Stimulated activated CD4-positive, alpha-beta T cell treated with anti-CD3 and anti-CD28 coated beads, Interleukin-4, amount 100 ng/mL, for 1 hour (primary cell): Measurements from ENCODE around the gene DUSP11.

Experiments
- DNase-seq: peaks from one replicate; pipeline ENCODE4 v3.0.0-alpha.2; 2020

The DUSP11 gene

DNA sequence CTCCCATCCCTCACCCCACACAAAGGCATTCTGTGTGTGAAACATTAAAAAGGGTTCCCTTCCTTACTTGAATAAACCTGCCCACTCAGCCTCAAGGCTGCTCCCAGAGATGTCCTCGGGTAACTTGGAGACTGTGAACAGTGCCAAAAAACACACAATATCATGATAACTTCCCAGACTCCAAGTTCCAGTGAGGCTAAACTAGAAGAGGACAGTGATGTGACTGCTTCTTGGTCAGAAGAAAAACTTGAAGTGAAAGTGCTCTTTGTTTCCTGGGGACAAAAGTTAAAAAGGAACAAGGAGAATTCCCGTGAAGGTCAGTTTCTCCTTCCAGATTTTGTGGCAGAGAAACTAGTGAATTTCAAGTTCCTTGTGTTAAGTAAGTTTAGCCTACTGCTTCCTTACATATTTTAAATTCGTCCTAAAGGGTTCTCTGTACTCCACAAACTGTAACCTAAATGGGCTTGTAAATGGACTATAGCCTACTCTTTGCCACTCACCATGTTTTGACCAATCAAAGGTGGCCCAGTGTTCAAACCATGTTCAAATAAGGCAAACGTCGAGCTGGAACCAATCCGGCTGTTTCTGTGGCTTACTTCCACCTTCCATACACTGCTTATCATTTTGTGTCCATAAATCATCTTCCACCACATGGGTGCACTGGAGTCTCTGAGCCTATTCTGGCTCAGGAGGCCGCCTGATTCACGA lies 63.2 kb downstream of the DUSP11 start:
- DNase-seq = no peak

GRCh38 chr2:73714091-73714490 lies 65.8 kb downstream of the DUSP11 start:
- no peak for DNase-seq
